GM12891 (cell line): ENCODE measurements around the gene SLC35A3.

Source experiments
- POLR2A ChIP-seq: IDR thresholded peaks from 2 replicates; pipeline ENCODE4 v1.6.1; 2011; ENCODE audit warnings: low read depth, low read length, control low read depth
- POLR2AphosphoS5 ChIP-seq: IDR thresholded peaks from 2 replicates; pipeline ENCODE4 v1.6.1; 2011; ENCODE audit warnings: low read depth, low read length, control low read depth
- POU2F2 ChIP-seq: IDR thresholded peaks from 2 replicates; pipeline ENCODE4 v1.6.1; 2011; ENCODE audit warnings: low read depth, mild to moderate bottlenecking, control low read depth, low read length, moderate library complexity
- TAF1 ChIP-seq: IDR thresholded peaks from 2 replicates; pipeline ENCODE4 v1.6.1; 2011; ENCODE audit warnings: low read depth, low read length, control low read depth

GRCh38 chr1:99992760-99993467 is 23.1 kb downstream of the SLC35A3 start:
- no peak for TF ChIP-seq TAF1
- TF ChIP-seq POLR2A: no peak
- TF ChIP-seq POU2F2: no peak
- TF ChIP-seq POLR2AphosphoS5: no peak
